ENCODE data around the gene SFTPA1. TPM values are rescaled to one million over a fixed set of nuclear protein-coding genes. Genes with fewer than 3 reads are reported as not detected.
A peak's percentile ranks its signal among the peaks of the same experiment; 100 is the strongest.

Gene SFTPA1
- total and polyA plus RNA-seq, 10 of the 15 experiments (the other 5 are each of a cell fraction or from before 2014, with no cell fraction given): 3.7 TPM; not detected in 9

GRCh38 chr10:79562135-79562756 is 48.5 kb upstream of the SFTPA1 start (continued):
- no peak for TF ChIP-seq KAT2A (conservative IDR thresholded peaks at IDR 0.05; ENCODE audit: control insufficient read depth, low read depth, low read length)
- no peak for TF ChIP-seq CEBPZ (IDR thresholded peaks at IDR 0.05; ENCODE audit: low read depth, low read length)
- TF ChIP-seq, protein P1, sequence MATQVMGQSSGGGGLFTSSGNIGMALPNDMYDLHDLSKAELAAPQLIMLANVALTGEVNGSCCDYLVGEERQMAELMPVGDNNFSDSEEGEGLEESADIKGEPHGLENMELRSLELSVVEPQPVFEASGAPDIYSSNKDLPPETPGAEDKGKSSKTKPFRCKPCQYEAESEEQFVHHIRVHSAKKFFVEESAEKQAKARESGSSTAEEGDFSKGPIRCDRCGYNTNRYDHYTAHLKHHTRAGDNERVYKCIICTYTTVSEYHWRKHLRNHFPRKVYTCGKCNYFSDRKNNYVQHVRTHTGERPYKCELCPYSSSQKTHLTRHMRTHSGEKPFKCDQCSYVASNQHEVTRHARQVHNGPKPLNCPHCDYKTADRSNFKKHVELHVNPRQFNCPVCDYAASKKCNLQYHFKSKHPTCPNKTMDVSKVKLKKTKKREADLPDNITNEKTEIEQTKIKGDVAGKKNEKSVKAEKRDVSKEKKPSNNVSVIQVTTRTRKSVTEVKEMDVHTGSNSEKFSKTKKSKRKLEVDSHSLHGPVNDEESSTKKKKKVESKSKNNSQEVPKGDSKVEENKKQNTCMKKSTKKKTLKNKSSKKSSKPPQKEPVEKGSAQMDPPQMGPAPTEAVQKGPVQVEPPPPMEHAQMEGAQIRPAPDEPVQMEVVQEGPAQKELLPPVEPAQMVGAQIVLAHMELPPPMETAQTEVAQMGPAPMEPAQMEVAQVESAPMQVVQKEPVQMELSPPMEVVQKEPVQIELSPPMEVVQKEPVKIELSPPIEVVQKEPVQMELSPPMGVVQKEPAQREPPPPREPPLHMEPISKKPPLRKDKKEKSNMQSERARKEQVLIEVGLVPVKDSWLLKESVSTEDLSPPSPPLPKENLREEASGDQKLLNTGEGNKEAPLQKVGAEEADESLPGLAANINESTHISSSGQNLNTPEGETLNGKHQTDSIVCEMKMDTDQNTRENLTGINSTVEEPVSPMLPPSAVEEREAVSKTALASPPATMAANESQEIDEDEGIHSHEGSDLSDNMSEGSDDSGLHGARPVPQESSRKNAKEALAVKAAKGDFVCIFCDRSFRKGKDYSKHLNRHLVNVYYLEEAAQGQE (IDR thresholded peaks at IDR 0.05; ENCODE audit: low read depth, low read length): no peak
- no peak for TF ChIP-seq YBX1 (IDR thresholded peaks at IDR 0.05)
- TF ChIP-seq RUNX3 (IDR thresholded peaks at IDR 0.05; ENCODE audit: low read length): no peak
- TF ChIP-seq, protein P2, sequence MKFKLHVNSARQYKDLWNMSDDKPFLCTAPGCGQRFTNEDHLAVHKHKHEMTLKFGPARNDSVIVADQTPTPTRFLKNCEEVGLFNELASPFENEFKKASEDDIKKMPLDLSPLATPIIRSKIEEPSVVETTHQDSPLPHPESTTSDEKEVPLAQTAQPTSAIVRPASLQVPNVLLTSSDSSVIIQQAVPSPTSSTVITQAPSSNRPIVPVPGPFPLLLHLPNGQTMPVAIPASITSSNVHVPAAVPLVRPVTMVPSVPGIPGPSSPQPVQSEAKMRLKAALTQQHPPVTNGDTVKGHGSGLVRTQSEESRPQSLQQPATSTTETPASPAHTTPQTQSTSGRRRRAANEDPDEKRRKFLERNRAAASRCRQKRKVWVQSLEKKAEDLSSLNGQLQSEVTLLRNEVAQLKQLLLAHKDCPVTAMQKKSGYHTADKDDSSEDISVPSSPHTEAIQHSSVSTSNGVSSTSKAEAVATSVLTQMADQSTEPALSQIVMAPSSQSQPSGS (IDR thresholded peaks at IDR 0.05; ENCODE audit: low read length): no peak
- TF ChIP-seq RAD21 (IDR thresholded peaks at IDR 0.05; ENCODE audit: insufficient read depth, low read depth, low read length): peak; percentile 82
- peak; percentile 84 for TF ChIP-seq SMC3 (IDR thresholded peaks at IDR 0.05; ENCODE audit: borderline replicate concordance, low read length)
